Measurements from ENCODE around the gene RPRD2.
"Not testable (repeated sequence)": the region's sequence is repeated elsewhere in the genome, so short reads cannot be mapped to it uniquely, and the experiment has no call there.

Gene RPRD2

GRCh38 chr1:150389650-150390049, 25.7 kb downstream of the RPRD2 start:
- no peak for DNase-seq (ENCODE audit: low read depth)

- DNase-seq (ENCODE audit: low read depth): no peak
These were observed 28.7 kb downstream of the RPRD2 start for GRCh38 chr1:150392627-150393026.

GRCh38 chr1:150395115-150395514, 31.2 kb downstream of the RPRD2 start:
- DNase-seq (ENCODE audit: low read depth): not testable (repeated sequence)

GRCh38 chr1:150397392-150398032, 33.6 kb downstream of the RPRD2 start:
- no peak for DNase-seq (ENCODE audit: low read depth)

GRCh38 chr1:150404465-150404864, 40.5 kb downstream of the RPRD2 start:
- no peak for DNase-seq (ENCODE audit: low read depth)

GRCh38 chr1:150405660-150406059, 41.7 kb downstream of the RPRD2 start:
- no peak for DNase-seq (ENCODE audit: low read depth)

GRCh38 chr1:150406483-150406882, 42.5 kb downstream of the RPRD2 start:
- DNase-seq (ENCODE audit: low read depth): no peak

GRCh38 chr1:150407330-150407729, 43.4 kb downstream of the RPRD2 start:
- no peak for DNase-seq (ENCODE audit: low read depth)

- DNase-seq (ENCODE audit: low read depth): no peak
These were observed 44.9 kb downstream of the RPRD2 start for GRCh38 chr1:150408800-150409199.

GRCh38 chr1:150409504-150410362, 45.8 kb downstream of the RPRD2 start:
- DNase-seq (ENCODE audit: low read depth): no peak

- no peak for DNase-seq (ENCODE audit: low read depth)
These were observed 46.7 kb downstream of the RPRD2 start for GRCh38 chr1:150410582-150411101.

- no peak for DNase-seq (ENCODE audit: low read depth)
These were observed 50.6 kb downstream of the RPRD2 start for GRCh38 chr1:150414592-150414991.

GRCh38 chr1:150415800-150416199, 51.9 kb downstream of the RPRD2 start:
- no peak for DNase-seq (ENCODE audit: low read depth)

- no peak for DNase-seq (ENCODE audit: low read depth)
These were observed 56.8 kb downstream of the RPRD2 start for GRCh38 chr1:150420560-150421265.

GRCh38 chr1:150422541-150422940, 58.6 kb downstream of the RPRD2 start:
- no peak for DNase-seq (ENCODE audit: low read depth)

- no peak for DNase-seq (ENCODE audit: low read depth)
These were observed 65.9 kb downstream of the RPRD2 start for GRCh38 chr1:150429805-150430204.

- no peak for DNase-seq (ENCODE audit: low read depth)
These were observed 77.2 kb downstream of the RPRD2 start for GRCh38 chr1:150441121-150441520.

GRCh38 chr1:150444232-150444631, 80.3 kb downstream of the RPRD2 start:
- DNase-seq (ENCODE audit: low read depth): no peak

GRCh38 chr1:150456146-150456647, 92.2 kb downstream of the RPRD2 start:
- DNase-seq (ENCODE audit: low read depth): no peak

- DNase-seq (ENCODE audit: low read depth): peak; percentile 21
These were observed 100.5 kb downstream of the RPRD2 start for GRCh38 chr1:150464422-150464826.

- no peak for DNase-seq (ENCODE audit: low read depth)
These were observed 103.0 kb downstream of the RPRD2 start for GRCh38 chr1:150466964-150467363.

GRCh38 chr1:150469291-150469690, 105.3 kb downstream of the RPRD2 start:
- DNase-seq (ENCODE audit: low read depth): no peak
